ENCODE measurements around the gene SEC31B.

The SEC31B gene

DNA sequence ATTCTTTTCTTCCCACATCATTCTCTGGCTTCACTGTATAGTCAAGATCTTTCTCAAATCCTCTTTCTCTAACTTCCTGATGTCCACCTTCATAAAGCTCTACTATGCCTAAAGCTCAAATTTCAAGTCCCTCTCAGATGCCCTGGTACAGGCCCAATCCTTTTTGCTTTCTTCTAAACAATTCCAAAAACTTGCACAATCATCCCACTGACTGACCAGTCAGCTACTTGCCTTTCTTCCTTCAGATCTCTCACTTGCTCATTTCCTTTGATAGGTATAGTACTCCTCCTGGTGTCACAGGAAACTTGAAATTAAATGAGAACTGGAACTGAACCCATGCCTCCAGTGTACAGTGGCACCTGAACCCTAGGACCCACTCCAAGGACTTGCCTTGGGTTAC lies 18.2 kb downstream of the SEC31B start:
- DNase-seq (ENCODE audit: low read depth in 2 of 2), result no peak

DNA sequence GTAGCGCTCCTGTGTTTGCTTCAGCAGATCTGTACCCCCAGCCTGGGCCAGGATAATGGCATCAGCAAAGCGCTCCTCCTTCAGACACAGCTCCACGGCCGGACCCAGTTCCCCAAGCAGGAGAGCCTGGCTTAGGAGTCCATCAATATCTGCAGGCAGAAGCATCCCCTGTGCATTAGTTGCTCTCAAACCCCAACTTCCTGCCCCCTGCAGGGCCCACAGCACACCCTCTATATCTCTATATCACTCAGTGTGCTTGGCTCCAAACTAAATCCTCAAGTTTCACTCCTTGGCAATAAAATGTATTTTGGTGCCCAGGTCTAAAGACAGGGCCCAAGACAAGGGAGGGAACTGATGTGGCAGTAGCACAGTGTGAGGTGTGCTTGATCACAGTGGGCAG lies 21.6 kb downstream of the SEC31B start:
- no peak for DNase-seq (ENCODE audit: low read depth in 2 of 2)

GRCh38 chr10:100496567-100496966 lies 23.1 kb downstream of the SEC31B start:
- DNase-seq (ENCODE audit: low read depth in 2 of 2), result no peak

- no peak for DNase-seq (ENCODE audit: low read depth in 2 of 2)
These were observed 29.1 kb downstream of the SEC31B start for GRCh38 chr10:100490531-100490930.

DNA sequence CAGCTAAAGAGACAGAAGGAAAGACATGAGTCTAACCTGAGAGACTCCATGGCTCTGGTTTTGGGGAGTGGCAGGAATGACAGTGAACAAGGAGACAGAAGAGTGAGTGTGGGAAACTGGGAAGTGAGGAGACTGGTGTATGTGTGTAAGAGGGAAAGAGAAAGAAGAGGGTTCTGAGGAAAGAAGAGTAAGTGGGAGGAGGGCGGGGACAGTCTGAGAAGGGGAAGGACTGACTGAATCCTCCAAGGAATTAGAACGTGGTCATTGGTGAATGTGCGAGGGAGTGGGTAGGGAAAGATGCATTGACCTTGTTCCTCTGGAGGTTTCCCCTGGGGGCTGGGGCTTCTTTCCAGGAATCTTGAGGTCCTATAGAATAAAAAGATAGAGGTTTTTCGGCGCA lies 30.3 kb downstream of the SEC31B start:
- no peak for DNase-seq (ENCODE audit: low read depth in 2 of 2)

DNA sequence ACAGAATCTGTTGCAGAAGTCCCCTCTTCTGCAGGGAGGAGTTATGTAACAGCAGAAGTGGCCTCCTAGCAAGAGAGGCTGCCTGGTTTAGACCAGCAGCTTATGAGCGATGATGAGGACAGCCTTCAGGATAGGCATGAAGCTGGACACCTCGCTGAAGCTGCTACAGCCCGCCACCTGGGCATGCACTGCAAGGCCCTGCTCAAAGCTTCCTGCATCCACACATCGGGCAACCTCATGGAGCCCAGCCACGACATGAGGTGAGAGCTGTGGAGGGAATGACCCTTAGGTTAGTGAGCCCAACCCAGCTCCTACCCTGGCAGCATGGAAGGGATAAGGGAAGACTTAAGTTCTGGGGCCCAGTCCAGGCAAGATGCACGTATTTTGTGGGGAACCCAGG lies 32.1 kb downstream of the SEC31B start:
- no peak for DNase-seq (ENCODE audit: low read depth in 2 of 2)

DNA sequence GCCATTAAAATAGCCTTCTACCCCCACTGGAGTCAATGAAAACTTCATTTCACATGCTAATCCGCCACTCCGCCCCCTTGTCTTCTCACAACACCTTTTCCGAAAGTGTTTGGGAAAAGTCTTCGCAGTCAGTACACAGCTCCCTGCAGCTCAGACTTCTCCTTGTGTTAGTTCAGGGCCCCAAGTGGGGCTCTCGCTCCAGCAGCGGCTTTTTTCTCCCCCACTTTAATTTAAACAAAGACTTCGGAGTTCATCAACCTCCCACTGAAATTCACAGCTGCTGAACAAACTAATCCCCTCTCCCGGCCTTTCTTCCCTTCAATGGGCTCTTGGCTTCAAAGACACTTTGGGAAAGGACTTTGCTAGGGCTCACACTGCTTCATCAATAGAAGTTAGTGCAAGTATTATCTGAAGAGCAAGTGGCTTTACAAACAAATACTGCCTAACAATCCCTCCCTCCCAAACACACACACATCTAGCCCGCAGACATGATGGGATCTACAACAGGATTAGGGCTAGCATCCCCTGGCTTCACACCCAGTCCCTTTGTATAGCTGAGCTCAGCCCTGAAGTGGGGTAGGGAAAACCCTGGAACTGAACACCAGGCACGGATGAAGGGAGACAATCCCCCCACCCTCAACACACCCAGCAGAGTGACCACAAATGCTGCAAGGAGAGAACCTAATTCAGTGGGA lies 33.7 kb downstream of the SEC31B start:
- no peak for DNase-seq (ENCODE audit: low read depth in 2 of 2)

DNA sequence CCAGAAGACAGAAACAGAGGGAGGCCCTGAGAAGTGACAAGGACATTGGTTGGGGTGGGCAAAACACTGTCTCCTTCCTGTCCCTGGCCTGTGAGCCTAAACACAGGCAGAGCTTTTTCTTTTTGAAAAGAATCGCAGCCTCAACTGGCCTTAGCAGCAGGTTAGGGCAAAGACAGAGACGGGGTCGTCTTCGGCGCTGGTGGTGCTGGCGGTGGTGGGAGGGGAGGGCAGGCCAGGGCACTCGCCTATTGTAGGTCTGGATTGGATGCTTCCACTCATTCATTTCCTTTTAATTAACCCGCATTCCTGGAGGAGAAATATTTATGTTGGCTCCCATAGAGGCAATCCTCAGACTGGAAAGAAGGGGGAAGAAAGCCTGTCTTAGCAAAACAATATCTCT lies 34.3 kb downstream of the SEC31B start:
- no peak for DNase-seq (ENCODE audit: low read depth in 2 of 2)

- DNase-seq (ENCODE audit: low read depth in 2 of 2), result no peak
These were observed 35.6 kb downstream of the SEC31B start for GRCh38 chr10:100483876-100484666.

DNA sequence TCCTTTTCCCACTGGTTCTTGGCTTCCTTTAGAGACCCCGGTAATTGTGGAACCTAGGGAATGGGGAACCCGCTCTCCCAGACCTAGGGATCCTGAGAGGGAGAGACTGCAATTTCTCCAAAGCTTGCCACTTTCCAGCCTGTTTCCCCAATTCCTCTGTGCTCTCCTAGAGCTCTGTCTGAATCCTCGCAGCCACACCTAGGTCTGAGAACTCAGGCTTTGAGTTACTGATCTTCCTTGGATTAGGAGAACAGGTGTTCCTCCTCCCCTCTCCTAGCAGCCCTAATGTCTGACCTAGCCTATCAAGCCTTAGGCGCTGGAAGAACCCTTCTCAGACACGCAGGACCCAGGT lies 36.9 kb downstream of the SEC31B start:
- no peak for DNase-seq (ENCODE audit: low read depth in 2 of 2)

DNA sequence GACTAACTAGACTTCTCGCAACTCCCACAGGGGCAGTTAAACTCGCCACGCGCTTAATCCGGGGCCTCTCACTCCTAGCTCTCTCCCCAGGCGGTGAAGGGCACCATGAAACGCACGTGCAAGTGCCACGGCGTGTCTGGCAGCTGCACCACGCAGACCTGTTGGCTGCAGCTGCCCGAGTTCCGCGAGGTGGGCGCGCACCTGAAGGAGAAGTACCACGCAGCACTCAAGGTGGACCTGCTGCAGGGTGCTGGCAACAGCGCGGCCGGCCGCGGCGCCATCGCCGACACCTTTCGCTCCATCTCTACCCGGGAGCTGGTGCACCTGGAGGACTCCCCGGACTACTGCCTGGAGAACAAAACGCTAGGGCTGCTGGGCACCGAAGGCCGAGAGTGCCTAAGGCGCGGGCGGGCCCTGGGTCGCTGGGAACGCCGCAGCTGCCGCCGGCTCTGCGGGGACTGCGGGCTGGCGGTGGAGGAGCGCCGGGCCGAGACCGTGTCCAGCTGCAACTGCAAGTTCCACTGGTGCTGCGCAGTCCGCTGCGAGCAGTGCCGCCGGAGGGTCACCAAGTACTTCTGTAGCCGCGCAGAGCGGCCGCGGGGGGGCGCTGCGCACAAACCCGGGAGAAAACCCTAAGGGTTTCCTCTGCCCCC lies 37.4 kb downstream of the SEC31B start:
- peak; percentile 11 to 30 for DNase-seq (ENCODE audit: low read depth in 2 of 2)

DNA sequence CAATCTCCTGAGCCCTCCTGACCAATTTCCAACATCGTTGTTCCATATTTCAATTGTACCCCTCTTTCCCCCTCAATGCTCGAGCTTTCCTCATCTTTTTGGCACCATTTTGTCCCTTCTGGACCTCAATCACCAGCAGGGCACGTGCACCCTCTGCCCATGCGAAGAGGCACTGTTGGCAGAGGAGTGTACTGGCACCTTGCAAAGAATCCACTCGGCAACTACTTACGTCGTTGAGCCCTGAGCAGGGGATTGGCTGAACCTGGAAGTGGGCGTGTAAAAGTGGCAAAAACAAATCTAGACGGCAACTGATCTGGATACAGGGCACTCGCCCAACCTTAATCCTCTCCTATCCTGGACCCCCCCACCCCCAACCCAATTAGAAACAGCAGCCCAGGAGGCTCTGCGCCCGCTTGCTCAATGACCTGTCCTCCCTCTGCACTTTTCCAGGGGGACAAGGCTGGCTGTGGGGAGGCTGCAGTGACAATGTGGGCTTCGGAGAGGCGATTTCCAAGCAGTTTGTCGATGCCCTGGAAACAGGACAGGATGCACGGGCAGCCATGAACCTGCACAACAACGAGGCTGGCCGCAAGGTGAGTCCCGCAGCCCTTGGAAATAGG lies 38.1 kb downstream of the SEC31B start:
- peak; percentile 71 to 82 for DNase-seq (ENCODE audit: low read depth in 2 of 2)

- DNase-seq (ENCODE audit: low read depth in 2 of 2), result no peak
These were observed 39.7 kb downstream of the SEC31B start for GRCh38 chr10:100480002-100480401.

GRCh38 chr10:100479037-100479436 lies 40.6 kb downstream of the SEC31B start:
- no peak for DNase-seq (ENCODE audit: low read depth in 2 of 2)

DNA sequence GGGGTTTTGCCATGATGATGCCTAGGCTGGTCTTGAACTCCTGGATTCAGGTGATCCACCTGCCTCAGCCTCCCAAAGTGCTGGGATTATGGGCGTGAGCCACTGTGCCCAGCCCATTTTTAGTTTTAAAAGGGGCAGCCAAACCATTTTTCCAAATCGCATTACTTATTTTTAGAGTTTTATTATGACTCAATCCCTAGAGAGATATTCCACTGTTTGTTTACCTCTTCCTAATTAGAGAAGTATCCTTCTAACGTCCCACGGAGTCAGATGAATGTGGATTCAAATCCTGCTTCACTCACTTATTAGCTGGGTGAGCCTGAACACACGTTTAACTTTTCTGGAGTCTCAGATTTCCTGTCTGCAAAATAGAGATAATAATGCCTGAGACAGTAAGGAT lies 41.7 kb downstream of the SEC31B start:
- DNase-seq (ENCODE audit: low read depth in 2 of 2), result no peak

- no peak for DNase-seq (ENCODE audit: low read depth in 2 of 2)
These were observed 49.3 kb downstream of the SEC31B start for GRCh38 chr10:100470367-100470766.

- DNase-seq (ENCODE audit: low read depth in 2 of 2), result no peak
These were observed 49.9 kb downstream of the SEC31B start for GRCh38 chr10:100469756-100470155.

DNA sequence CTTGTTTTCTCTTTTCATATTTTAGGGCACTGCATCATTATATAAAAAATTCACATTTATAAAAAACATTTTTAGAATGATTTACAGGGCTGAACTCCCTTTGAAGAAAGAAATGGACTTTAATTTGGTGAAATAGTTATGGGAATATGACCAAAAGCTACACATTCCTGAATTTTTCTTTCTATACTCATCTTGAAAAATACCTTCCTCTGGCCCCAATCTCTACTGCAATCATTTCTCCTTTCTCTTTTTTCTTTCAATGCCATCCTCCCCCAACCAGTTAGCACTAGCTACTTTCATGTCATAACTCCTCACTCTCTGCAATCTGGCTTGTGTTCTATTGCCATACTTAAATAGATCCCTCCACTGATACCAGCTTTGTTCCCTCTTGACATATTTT lies 50.7 kb downstream of the SEC31B start:
- no peak for DNase-seq (ENCODE audit: low read depth in 2 of 2)

GRCh38 chr10:100468322-100468721 lies 51.3 kb downstream of the SEC31B start:
- no peak for DNase-seq (ENCODE audit: low read depth in 2 of 2)

DNA sequence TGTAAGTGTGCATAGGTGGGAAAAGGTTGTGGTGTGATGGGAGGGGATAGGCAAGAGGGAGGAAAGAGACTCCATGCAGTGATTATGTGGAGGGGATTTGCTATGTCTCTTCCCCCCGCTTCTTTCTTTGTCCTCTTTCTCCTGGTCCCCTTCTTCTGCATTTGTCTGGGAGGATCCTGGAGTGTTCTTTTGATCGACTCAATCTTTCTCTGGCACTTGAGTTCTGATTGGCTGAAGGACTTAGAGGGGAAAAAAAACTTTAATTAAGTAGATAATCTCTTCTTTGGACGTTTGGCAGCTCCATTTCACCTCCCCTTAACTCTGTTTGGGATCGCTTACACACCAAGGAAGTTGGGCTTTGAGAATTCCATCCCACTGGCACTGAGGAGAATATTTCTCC lies 57.0 kb downstream of the SEC31B start, which contains the start of gene WNT8B:
WNT8B (plus strand) TSS at position 301 of the 400 bp plus-strand sequence. CDS start 160 bp downstream, outside the sequence.
- DNase-seq (ENCODE audit: low read depth in 2 of 2), result no peak

DNA sequence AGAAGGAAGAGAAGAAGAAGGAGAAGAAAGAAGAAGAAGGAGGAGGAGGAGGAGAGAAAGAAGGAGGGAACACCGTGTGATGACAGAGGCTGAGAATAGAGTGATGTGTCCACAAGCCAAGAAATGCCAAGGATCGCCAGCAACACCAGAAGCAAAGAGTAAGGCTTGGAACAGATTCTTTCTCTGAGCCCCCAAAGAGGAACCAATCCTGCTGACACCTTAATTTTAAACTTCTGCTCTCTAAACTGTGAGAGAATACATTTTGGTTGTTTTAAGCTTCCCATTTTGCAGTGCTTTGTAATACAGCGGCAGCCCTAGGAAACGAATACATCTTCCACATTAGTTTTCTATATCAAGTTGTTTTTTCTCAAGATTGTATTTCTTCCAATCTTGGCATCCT lies 70.7 kb downstream of the SEC31B start:
- DNase-seq (ENCODE audit: low read depth in 2 of 2), result no peak

DNA sequence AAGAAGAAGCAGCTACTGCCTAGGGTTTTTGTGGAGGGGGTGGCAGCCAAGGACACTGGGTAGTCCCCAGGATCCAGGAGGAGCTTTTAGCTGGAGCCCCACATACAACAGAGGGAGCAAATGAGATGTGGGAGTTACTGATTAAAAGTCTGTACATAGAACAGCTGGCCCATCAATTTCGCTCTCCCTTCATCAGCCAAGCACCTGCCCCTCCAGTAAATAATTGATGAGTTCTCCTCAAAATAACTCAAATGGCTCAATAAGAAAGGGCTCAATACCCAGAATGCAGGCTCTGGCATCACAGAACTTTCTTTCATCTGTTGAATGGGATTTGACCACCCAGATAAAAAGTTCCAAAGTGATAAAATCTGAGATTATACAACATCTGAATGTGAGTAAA lies 72.0 kb downstream of the SEC31B start:
- no peak for DNase-seq (ENCODE audit: low read depth in 2 of 2)
